Activated B cell treated with CpG ODN at 0.5 μM for 24 hours (primary cell): Measurements from ENCODE around the gene HCK. TPM values are rescaled to one million over a fixed set of nuclear protein-coding genes. Genes with fewer than 3 reads are reported as not detected.

Experiments used
- ATAC-seq: fragments of 200-7000 bp; cut with Tn5 transposase; one replicate; pipeline ENCODE4 v1.10.0; 2021; ENCODE audit warnings: low read depth, mild to moderate bottlenecking, moderate library complexity
- CTCF ChIA-PET: fragments of 350-600 bp; sonication (Branson Sonifier 250); formaldehyde crosslinking; loops from one replicate; lab custom pipeline; 2021; ENCODE audit warnings: antibody characterized with exemption; lab: Charles Lee
- POLR2A ChIA-PET: fragments of 350-600 bp; sonication (Branson Sonifier 250); formaldehyde crosslinking; loops from one replicate; lab custom pipeline; 2021; ENCODE audit warnings: antibody characterized with exemption; lab: Charles Lee
- DNase-seq: peaks from one replicate; pipeline ENCODE4 v3.0.0; 2022
- H3K27ac Mint-ChIP-seq: one replicate; pipeline ENCODE4 v1.8.0; 2020; ENCODE audit warnings: mixed read lengths
- H3K27me3 Mint-ChIP-seq: one replicate; pipeline ENCODE4 v1.8.0; 2021; ENCODE audit warnings: mixed read lengths
- H3K36me3 Mint-ChIP-seq: one replicate; pipeline ENCODE4 v1.8.0; 2021; ENCODE audit warnings: low read depth, mixed read lengths
- H3K4me1 Mint-ChIP-seq: one replicate; pipeline ENCODE4 v1.8.0; 2021; ENCODE audit warnings: mixed read lengths
- H3K4me3 Mint-ChIP-seq: one replicate; pipeline ENCODE4 v1.8.0; 2020; ENCODE audit warnings: mild to moderate bottlenecking, mixed read lengths
- H3K9me3 Mint-ChIP-seq: one replicate; pipeline ENCODE4 v1.8.0; 2020; ENCODE audit warnings: mixed read lengths
- CTCF ChIP-seq: fragments of 200-600 bp; IDR thresholded peaks from one replicate; pipeline ENCODE4 v1.8.0; 2022; ENCODE audit warnings: antibody characterized with exemption, mild to moderate bottlenecking
- intact Hi-C: fragments of 100-400 bp; cut with micrococcal nuclease; formaldehyde crosslinking; loops from one replicate; pipeline ENCODE4 v1.15.1; 2024
- total RNA-seq: library from RNA; stranded (reverse); gene quantifications from 2 replicates; pipeline ENCODE4 v1.2.3, GENCODE V29; 2022

Gene HCK
- total RNA-seq, 1 donor from 2014 or later = 183 TPM

GRCh38 chr20:32006841-32007786, 44.9 kb upstream of the HCK start:
- TF ChIP-seq CTCF = no peak
- intact Hi-C loops = no loop called here
- no peak overlapping the region for H3K27ac Mint-ChIP-seq
- no peaks in the 10 kb centered on the region for H3K4me1 Mint-ChIP-seq
- H3K9me3 Mint-ChIP-seq = no peaks in the 10 kb centered on the region
- no peak for ATAC-seq
- no peak for DNase-seq
- ChIA-PET POLR2A (no interaction called here), CTCF (interaction anchor here (1.1 kb wide), 1 partner anchor 24 kb away, joined by 3 read pairs; no protein-coding TSS in a partner anchor)
- no peaks in the 10 kb centered on the region for H3K36me3 Mint-ChIP-seq
- peaks cover 26% of the 10 kb centered on the region for H3K27me3 Mint-ChIP-seq
- no peak overlapping the region for H3K4me3 Mint-ChIP-seq

DNA sequence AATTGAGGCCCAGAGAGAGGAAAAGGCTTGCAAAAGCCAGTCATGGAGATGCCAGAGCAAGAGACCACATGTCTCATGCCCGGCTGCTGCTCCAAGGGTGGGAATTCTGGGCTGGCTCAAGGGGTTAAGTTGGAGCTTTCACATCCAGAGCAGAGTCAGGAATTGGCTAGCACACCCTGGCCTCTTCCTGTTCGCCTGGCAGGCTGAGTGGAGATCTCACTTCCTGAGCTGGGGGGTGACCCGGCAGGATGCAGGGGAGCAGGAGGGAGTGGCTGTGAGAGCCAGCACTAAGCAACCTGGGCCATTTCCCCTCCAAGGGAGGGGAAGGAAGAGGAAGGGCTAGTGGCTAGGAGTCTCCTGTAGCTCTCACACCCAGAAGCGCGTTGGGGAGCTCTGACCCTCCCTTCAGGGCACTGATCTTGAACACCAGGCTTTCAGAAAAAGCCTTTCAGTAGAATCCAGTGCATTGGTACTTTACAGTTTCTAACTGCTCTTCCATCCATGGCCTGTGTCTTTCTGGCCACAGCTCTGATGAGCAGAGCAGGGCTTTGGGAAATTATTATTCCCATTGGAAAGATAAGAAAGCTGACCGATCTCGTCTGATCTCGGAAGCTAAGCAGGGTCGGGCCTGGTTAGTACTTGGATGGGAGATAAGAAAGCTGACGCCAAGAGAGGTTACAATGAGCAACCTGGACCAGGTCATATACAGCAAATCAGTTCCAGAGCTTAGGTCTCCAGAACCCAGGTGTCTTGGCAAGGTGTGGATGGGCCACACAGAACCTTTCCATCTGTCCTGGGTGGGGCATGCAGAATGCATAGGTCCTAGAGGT, 44.0 kb upstream of the HCK start:
- intact Hi-C loops = no loop called here
- CTCF ChIA-PET = interaction anchor here (1.1 kb wide), 1 partner anchor 24 kb away, joined by 3 read pairs; no protein-coding TSS in a partner anchor
- H3K4me1 Mint-ChIP-seq = no peaks in the 10 kb centered on the region
- no peaks in the 10 kb centered on the region for H3K9me3 Mint-ChIP-seq
- no peaks in the 10 kb centered on the region for H3K36me3 Mint-ChIP-seq
- no peak overlapping the region for H3K4me3 Mint-ChIP-seq
- ATAC-seq (no peak), DNase-seq (no peak)
- TF ChIP-seq CTCF = no peak
- peaks cover 26% of the 10 kb centered on the region for H3K27me3 Mint-ChIP-seq
- H3K27ac Mint-ChIP-seq = no peak overlapping the region
- POLR2A ChIA-PET = no interaction called here

DNA sequence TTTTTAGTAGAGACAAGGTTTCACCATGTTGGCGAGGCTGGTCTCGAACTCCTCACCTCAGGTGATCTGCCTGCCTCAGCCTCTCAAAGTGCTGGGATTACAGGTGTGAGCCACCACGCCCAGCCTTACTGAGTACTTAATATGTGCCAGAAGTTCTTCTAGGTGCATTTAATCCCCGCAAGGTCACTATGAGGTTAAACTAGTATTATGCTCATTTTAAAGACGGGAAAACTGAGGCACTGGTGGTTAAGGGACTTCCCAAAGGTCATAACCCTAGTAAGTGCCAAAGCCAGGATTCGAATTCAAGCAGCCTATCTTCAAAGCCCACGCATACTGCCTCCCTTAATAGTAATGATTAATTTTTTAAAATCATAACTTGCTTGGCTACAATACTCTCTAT, 42.5 kb upstream of the HCK start:
- TF ChIP-seq CTCF = no peak
- ATAC-seq (no peak), DNase-seq (no peak)
- ChIA-PET POLR2A (no interaction called here), CTCF (no interaction called here)
- H3K4me3 Mint-ChIP-seq = no peak overlapping the region
- H3K9me3 Mint-ChIP-seq = no peaks in the 10 kb centered on the region
- H3K36me3 Mint-ChIP-seq = no peaks in the 10 kb centered on the region
- H3K4me1 Mint-ChIP-seq = no peaks in the 10 kb centered on the region
- peaks cover 26% of the 10 kb centered on the region for H3K27me3 Mint-ChIP-seq
- intact Hi-C loops = no loop called here
- no peak overlapping the region for H3K27ac Mint-ChIP-seq

DNA sequence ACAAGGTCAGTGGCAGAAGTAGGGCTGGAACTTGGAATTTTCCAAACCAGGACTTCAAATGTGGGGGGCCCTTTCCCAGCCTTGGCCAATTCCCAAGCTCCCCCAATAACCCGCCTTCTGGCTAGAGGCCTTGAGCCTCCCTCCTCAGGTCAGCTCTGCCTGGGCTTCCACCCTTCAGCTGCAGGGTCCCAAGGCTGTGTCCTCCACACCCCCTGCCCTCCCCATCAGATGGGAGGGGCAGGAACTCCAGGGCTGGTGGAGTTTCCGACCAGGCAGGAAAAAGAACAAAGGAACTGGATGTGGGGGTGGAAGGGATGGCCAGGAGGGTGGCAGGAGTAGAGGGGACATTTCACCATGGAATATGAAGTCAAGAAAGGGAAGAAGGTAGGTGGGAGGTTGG, 41.9 kb upstream of the HCK start, which contains the start of gene CCM2L:
CCM2L (plus strand) TSS at position 338 of the 400 bp plus-strand sequence; CDS start at position 355, 17 bp downstream.
- no peak for TF ChIP-seq CTCF
- ChIA-PET CTCF (no interaction called here), POLR2A (no interaction called here)
- no peak for DNase-seq
- intact Hi-C loops = no loop called here
- Mint-ChIP-seq H3K27me3 (peaks cover 28% of the 10 kb centered on the region), H3K4me3 (no peak within 1 kb of the TSS), H3K36me3 (no peaks in the 10 kb centered on the region), H3K4me1 (no peaks in the 10 kb centered on the region), H3K9me3 (no peaks in the 10 kb centered on the region), H3K27ac (no peak within 1 kb of the TSS)
- no peak for ATAC-seq

DNA sequence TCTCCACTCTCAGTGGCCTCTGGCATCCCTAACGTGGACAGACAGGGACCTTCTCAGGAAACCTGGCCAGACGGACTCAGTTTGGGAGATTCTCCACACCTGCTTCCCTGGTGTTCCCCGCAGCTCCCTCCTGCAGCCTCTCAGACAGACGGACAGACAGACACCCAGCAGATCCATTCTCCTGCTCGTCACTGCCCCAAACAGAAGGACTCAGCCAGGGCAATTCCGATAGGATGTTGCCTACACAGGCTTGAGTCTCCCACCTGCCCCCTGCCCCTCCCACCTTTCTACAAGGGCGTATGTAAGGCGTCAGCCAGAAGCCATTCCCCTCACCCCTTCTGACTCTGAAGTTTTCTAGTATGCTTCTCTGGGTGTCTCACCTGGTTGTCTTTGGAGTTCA, 41.4 kb upstream of the HCK start:
- Mint-ChIP-seq H3K27me3 (peaks cover 34% of the 10 kb centered on the region), H3K27ac (no peak overlapping the region), H3K36me3 (no peaks in the 10 kb centered on the region), H3K4me3 (no peak overlapping the region), H3K4me1 (no peaks in the 10 kb centered on the region), H3K9me3 (no peaks in the 10 kb centered on the region)
- ChIA-PET CTCF (no interaction called here), POLR2A (no interaction called here)
- intact Hi-C loops = no loop called here
- ATAC-seq (no peak), DNase-seq (no peak)
- no peak for TF ChIP-seq CTCF
